A549 (cell line): Measurements from ENCODE around the gene BSPRY.
"Not testable (repeated sequence)": the region's sequence is repeated elsewhere in the genome, so short reads cannot be mapped to it uniquely, and the experiment has no call there.

Experiments
- CBX8 ChIP-seq: fragments of 200-600 bp; sonication (generic); IDR thresholded peaks from 2 replicates; pipeline ENCODE4 v1.6.1; 2016
- CEBPB ChIP-seq, 2 experiments: fragments of >200 bp in 1 of 2; sonication (Bioruptor Twin) in 1 of 2; formaldehyde crosslinking in 1 of 2; IDR thresholded peaks; 2 replicates each; pipeline ENCODE4 v1.6.1; 2012 to 2016
- KDM1A ChIP-seq: fragments of 200-600 bp; sonication (generic); IDR thresholded peaks from 2 replicates; pipeline ENCODE4 v1.6.1; 2016; ENCODE audit warnings: low read depth, mild to moderate bottlenecking
- KDM5A ChIP-seq: fragments of 200-600 bp; sonication (generic); IDR thresholded peaks from 2 replicates; pipeline ENCODE4 v1.6.1; 2016; ENCODE audit warnings: antibody characterized with exemption, mild to moderate bottlenecking
- MAFK ChIP-seq: fragments of 450-650 bp; IDR thresholded peaks from 2 replicates; pipeline ENCODE4 v1.6.1; 2014; ENCODE audit not compliant: partially characterized antibody
- MYC ChIP-seq: IDR thresholded peaks from 2 replicates; pipeline ENCODE4 v1.6.1; 2012; ENCODE audit warnings: mild to moderate bottlenecking, inconsistent platforms, low read length, improper control_type of control experiment, borderline replicate concordance
- POLR2A ChIP-seq: IDR thresholded peaks from 2 replicates; pipeline ENCODE4 v1.6.1; 2012; ENCODE audit warnings: mild to moderate bottlenecking, low read length
- RFX5 ChIP-seq: fragments of 450-650 bp; IDR thresholded peaks from 2 replicates; pipeline ENCODE4 v1.7.1; 2014; ENCODE audit warnings: antibody characterized with exemption, mild to moderate bottlenecking, moderate library complexity
- RNF2 ChIP-seq: fragments of 200-600 bp; sonication (generic); IDR thresholded peaks from 2 replicates; pipeline ENCODE4 v1.6.1; 2016; ENCODE audit warnings: low read depth, mild to moderate bottlenecking, antibody characterized with exemption, moderate library complexity, borderline replicate concordance
- TF ChIP-seq, protein P1 (sequence below): fragments of >200 bp; sonication (Bioruptor Twin); formaldehyde crosslinking; IDR thresholded peaks from 3 replicates; pipeline ENCODE4 v1.5.1; 2016

DNA sequence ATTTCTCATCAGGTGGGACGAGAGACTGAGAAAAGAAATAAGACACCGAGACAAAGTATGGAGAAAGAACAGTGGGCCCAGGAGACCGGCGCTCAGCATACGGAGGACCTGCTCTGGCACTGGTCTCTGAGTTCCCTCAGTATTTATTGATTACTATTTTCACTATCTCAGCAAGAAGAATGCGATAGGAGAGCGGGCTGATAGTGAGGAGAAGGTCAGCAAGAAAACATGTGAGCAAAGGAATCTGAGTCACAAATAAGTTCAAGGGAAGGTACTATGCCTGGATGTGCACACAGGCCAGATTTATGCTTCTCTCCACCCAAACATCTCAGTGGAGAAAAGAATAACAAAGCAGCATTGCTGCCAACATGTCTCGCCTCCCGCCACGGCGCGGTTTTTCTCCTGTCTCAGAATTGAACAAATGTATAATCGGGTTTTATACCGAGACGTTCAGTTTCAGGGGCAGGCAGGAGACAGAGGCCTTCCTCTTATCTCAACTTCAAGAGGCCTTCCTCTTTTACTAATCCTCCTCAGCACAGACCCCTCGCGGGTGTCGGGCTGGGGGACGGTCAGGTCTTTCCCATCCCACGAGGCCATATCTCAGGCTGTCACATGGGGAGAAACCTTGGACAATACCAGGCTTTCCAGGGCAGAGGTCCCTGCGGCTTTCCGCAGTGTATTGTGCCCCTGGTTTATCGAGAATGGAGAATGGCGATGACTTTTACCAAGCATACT is 29.9 kb downstream of the BSPRY start:
- TF ChIP-seq, protein P1, sequence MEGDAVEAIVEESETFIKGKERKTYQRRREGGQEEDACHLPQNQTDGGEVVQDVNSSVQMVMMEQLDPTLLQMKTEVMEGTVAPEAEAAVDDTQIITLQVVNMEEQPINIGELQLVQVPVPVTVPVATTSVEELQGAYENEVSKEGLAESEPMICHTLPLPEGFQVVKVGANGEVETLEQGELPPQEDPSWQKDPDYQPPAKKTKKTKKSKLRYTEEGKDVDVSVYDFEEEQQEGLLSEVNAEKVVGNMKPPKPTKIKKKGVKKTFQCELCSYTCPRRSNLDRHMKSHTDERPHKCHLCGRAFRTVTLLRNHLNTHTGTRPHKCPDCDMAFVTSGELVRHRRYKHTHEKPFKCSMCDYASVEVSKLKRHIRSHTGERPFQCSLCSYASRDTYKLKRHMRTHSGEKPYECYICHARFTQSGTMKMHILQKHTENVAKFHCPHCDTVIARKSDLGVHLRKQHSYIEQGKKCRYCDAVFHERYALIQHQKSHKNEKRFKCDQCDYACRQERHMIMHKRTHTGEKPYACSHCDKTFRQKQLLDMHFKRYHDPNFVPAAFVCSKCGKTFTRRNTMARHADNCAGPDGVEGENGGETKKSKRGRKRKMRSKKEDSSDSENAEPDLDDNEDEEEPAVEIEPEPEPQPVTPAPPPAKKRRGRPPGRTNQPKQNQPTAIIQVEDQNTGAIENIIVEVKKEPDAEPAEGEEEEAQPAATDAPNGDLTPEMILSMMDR = not testable (repeated sequence)
- not testable (repeated sequence) for TF ChIP-seq POLR2A; CEBPB (IDR thresholded peaks at IDR 0.05); KDM1A; KDM5A; MYC; CBX8; RFX5; RNF2; MAFK
